ENCODE results near the gene DCBLD1.

The DCBLD1 gene

DNA sequence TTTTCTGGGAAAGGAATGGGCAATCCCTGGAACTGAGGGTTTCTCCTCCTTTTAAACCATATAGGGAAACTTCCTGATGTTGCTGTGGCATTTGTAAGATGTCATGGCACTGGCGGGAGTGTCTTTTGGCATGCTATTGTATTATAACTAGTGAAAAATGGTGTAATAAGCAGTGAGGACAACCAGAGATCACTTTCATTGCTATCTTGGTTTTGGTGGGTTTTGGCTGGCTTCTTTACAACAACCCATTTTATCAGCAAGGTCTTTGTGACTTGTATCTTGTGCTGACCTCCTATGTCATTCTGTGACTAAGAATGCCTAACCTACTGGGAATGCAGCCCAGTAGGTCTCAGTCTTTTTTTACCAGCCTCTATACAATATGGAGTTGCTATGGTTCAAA lies 9.1 kb upstream of the DCBLD1 start:
- no peak for DNase-seq

DNA sequence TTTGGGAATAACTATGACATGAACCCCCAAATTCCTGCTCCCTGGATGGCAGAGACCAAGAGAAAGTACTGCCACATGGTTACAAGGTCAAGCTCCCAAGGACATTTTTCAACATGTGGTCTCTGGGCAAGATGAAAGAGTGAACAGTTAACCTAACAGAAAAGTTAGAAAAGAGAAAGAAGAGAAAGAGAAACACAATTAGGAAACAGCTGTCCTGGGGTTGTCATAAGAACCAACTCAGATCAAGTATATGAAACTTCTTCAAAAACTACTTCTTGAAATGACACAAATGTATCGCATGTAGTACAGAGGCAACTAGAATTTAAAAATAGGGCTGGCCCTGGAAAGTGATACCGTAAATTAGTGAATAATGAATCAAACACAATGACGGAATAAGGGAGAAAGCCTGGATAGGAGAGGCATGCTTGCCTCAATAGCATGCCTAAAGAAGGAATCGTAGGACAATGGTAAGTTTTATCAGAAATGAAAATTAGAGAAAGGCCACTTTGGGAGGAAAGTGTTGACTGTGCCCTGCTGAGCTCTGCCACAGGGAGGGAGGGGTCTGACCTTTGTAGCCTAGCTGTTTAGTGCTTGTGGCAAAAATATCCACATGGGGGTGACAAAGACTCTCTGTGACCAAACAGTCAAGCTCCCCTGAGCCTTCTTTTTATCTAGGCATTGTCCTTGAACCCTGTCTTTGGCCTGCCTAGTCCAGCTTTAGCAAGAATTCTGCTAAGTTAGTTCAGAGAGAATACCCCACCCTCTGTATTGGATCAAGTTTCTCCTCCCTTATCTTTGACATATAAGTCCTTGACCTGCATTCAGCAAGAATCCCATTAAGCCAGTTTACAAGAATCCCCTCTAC lies 4.3 kb upstream of the DCBLD1 start:
- no peak for DNase-seq

DNA sequence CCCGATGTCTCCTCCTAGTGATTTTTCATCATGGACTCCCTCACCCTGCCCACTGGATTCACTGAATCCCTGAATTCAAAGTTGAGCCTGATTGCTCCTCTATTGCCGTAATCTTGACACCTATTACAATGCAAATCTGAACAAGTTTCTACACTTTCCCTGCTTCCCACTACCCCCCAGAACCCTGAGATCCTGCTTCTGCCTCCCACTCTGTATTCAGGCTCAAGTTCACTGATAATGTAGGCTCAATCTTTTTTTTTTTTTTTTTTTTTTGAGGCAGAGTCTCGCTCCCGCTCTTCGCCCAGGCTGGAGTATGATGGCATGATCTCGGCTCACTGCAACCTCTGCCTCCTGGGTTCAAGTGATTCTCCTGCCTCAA lies 3.6 kb upstream of the DCBLD1 start:
- DNase-seq, result no peak

DNA sequence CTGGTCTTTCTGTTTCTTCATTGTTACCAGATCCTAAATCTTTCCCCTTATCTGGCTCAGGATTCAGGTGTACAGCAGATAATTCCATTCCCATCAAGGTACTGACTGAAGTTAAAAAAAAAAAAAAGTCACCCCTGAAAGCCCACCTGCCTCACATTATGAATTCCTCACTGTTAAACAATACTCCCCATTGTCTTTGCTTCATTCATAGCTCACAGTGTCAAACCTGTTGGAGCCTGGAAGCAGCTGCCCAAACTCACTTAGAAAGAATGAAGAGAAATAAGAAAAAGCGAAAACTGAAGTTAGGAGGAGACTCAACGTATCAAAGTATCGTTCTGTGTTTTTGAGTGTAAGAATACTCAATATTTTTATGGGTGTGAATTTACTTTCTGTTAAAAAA lies 1.8 kb upstream of the DCBLD1 start:
- DNase-seq, result no peak

DNA sequence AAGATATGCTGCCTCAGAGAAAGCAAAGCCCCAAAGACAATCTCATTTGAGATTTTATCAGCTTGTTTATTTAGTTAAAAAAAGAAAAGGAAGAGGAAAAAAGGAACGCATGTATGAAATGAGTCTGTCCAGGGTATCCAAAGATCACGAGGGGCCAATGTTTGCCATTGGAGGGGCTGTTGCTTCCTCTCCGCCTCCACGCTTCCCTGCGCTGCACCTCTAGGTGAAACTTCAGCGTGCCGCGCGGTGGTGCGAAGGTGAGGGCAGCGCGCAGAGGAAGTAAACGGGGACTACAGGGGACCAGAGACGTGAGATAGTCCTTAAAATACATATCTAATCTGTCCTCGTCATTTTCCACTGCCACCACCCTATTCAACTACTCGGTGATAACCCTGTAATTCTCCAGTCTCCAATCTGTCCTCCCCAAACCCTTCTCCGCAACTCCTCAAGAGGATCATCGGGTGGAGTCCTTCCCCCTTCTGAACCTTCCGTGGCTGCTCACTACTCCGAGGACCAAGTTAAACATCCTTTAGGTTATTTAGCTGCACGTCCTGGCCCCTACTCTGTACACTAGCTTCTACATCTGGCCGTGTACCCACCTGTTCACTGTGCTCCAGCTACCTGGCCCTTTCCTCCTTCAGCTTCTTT lies 1.1 kb upstream of the DCBLD1 start:
- DNase-seq, result peak in 1 of 2 experiments; percentile 40

DNA sequence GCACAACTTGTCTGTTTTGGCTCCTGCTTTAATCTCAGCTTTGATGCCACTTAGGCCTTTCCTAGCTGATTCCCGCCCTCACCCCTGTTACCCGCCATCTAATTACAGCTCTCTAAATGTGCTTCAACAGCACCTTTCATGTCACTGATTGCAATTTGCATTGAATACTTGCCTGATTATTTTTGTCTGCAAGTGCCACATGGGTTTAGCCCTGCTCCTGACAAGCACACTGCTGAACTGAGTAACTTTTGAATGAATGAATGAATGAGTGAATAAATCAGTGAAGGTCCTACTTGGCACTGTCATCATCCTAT lies 591 bp upstream of the DCBLD1 start:
- DNase-seq, result peak in 1 of 2 experiments; percentile 29

DNA sequence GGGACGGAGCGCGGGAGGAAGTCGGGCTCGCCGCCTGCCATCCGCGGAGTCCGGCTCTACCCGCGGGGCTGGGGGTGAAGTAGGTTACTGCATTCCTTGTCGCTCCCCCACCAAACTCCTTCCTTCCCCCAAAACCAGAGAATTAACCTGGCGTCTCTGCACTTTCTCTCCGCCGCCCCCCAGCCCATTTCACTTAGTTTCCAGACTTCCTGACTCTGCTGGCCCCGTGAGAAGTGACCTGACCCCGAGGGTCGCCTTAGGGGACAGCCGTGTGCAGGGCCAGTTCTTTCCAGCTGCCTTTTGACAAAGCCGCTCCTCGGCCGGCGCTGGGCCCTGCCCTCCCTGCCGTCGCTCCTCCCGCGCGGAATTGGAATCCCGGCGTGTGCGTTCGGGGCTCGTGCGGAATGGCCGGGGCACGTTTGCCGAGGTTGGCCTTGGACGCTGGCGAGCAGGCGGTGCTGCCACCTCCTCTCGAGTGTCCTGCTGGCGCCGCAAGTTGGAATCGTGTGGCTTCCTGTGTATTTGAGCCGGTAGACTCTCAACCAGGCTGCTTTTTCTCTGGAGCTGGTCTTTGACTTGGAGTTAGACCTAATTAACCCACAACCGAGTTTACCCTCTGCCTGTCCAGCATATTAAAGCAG lies 650 bp downstream of the DCBLD1 start:
- DNase-seq, result peak; percentile 41 to 49

DNA sequence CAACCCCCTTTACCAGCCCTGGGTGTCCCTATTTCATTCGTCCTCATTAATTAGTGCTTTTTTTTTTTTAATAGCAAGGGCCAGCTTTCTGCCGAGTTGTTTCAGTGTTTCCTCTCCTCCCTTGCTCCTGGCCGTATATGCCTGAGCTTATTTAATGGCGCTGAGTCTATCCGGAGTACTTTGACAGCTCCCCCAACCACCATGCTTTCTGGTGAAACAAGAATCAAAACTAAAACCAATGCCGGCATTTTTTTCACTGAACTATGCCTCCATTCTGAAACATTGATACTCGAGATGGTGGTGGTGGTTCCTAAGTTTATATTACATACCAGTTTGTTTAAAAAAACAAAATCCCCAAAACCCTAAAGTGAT lies 1.2 kb downstream of the DCBLD1 start:
- DNase-seq, result no peak

DNA sequence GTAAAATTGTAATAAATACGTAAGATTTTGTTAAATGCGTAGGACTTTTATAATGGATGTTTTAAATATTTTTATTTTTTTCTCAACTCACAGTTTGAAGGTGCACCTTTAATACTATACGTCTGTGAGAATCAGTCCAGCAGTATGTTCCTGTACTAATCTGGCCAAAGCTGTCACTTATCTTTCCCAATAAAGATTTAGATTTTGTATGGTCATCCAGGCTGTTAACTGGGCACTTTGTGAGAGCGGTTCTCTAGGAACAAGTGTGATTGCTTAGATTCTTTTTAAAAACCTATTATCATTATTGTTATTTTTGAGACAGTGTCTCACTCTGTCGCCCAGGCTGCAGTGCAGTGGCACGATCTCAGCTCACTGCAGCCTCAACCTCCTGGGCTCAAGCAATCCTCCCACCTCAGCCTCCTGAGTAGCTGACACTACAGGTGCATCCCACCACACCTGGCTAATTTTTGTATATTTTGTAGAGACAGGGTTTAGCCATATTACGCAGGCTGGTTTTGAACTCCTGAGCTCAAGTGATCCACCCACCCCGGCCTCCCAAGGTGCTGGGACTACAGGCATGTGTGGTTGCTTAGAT lies 1.7 kb downstream of the DCBLD1 start:
- no peak for DNase-seq

DNA sequence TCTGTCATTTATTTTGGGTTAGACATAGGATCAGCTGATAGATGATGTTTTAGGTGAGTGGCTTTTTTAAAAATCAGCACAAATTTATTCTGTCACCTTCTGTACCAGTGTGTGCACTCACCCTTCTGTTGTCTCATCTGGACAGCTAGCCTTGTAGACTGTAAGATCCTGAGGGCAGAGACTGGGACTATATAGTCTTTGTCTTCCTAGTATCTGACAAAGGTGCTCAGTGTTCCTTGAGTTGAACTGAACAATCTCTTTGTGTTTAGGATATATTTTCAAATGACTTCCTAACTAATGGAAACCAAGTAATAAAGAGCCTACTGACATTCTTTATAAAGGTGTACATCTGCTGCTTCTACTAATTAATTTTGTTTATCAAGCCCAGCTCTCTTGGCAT lies 3.0 kb downstream of the DCBLD1 start:
- no peak for DNase-seq

DNA sequence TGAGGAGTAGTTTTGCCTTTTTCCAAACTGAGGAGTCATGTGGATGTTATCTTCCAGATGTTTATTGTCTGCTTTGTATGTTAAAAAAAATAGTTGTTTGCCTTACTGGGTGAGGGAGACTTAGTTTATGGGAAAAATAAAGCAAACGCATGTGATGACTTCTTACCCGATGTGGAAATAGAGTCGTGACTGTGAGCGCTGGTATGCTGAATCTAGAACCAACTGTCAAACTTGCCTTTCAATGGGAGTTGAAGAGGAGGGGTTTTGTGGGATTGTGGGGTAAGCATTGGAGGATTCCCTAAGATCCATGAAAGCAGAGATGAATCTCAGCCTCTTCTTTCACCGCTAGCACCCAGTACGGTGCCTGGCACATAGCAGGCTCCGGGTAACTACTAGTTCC lies 5.3 kb downstream of the DCBLD1 start:
- no peak for DNase-seq

DNA sequence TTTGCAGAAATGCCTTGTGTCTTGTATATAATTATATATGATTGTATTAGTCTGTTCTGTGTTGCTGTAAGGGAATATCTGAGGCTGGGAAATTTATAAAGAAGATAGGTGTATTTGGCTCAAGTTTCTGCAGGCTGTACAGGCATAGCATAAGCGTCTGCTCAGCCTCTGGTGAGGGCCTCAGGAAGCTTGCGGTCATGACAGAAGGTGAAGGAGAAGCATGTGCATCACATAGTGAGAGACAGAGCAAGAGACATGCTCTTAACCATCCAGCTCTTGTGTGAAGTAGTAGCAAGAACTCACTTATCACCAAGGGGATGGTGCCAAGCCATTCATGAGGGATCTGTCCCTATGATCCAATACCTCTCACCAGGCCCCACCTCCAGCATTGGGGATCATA lies 6.5 kb downstream of the DCBLD1 start:
- DNase-seq, result no peak

DNA sequence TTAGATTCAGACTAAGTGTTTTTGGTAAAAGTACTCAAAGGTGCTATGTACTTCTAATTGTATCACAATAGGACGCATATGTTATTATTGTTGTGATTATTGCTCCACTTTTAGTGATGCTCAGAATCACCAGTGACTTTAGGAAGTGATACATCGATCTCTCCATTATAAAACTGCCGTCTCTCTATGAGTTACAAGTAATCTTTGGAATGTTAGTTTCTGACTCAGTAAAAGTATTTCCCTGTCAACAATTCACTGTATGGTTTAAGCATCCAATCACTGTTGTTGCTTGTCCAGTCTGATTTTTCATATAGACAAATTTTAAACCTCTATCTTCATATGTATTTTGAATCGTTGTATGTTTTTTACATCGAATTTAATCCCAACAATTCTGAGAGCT lies 9.4 kb downstream of the DCBLD1 start:
- DNase-seq, result no peak

DNA sequence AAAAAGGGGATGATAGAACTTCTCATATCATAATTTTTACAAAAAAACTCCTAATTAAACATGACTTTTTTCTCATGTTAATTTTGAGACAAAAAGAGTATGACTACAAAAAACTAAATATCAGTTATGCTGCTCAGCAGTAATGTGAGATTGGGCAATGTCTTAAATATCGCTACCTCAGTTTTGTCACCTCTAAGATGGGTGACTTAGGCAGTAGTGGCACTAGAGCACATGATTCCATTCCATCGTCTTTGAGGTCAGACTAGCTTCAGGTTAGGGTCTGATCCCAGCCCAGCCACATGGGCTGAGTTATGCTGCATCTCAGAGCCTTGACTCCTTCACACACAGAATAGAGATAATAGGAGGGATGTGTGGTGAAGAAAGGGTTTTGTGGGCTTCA lies 11.0 kb downstream of the DCBLD1 start:
- DNase-seq, result no peak

DNA sequence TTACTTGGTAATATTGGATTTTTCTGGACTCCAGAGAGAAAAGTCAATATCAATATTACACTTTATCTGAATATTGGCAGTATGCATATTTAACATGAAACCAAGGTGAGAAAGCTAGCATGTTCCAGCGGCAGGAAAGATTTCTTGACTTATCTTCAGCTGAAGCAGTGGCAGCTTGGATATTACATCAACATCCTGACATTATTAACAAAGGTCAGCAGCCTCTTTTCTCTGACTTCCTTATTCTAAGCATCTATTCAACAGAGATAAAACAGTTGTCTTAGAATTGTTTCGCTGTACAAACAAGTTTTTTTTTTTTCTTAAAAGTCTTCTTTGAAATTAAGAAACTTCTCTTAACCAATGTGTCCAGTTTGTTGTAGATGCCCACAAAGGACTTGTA lies 11.8 kb downstream of the DCBLD1 start:
- DNase-seq, result no peak

DNA sequence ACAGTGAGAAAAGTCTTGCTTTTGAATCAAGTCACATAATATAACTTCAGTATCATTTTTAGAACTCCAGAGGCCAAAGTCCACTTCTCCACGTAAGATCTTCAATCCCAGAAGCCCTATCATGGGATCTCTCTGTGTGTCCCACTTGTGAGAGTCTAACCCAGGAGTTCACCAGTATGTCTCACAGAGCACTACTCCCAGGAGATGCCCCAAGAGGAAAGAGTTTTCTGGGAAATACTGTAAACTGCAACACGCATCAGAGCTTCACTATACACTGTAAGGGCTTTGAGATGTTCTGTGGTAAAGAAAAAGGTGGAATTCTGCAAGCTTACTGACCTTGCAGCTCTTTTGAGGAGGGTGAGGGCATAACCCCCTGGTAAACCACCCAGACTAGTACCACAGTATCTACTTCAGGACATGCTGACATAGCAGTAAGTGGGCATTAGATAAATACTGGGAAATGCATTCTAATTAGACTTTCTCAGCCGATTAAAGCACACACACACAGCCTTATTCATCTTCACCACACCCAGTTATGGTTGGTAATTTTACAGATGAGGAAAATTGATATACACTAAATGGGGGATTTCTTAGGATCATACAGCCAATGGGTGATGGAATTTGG lies 12.3 kb downstream of the DCBLD1 start:
- no peak for DNase-seq

DNA sequence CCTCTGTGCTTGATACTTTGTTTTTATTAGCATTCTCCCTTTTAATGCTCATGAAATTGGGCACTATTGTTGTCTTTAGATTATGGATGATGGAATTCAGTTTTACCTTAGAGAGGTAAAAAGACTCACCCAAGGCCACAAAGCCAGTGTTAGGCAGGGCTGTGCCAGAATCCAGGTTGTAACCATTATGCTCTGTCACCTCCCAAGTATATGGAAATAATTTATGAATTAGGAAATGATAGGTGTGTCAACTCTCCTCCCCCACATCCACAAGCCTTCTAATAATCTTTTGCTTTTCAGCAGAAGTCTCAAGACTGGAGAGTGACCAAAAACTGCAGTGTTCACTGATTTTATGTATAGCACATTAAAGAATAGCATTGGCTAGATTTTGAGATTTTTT lies 13.0 kb downstream of the DCBLD1 start:
- DNase-seq, result no peak

DNA sequence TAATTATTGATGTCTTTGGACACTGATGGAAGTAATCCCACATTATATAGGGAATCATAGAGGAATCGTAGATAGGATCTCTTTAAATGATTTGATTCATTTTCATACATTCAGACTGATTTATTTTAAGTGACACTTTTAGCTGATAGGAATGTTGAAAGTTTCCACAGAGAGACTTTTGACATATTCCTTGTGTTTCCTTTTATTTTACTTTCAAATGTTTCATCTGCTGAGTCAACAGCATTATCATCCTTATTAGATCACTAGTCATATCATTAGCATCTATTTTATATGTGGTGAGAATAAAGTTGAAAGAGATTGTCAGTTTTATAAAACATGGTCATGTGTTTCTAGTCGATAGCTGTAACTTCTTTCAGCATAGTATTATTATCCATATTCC lies 13.4 kb downstream of the DCBLD1 start:
- DNase-seq, result no peak

DNA sequence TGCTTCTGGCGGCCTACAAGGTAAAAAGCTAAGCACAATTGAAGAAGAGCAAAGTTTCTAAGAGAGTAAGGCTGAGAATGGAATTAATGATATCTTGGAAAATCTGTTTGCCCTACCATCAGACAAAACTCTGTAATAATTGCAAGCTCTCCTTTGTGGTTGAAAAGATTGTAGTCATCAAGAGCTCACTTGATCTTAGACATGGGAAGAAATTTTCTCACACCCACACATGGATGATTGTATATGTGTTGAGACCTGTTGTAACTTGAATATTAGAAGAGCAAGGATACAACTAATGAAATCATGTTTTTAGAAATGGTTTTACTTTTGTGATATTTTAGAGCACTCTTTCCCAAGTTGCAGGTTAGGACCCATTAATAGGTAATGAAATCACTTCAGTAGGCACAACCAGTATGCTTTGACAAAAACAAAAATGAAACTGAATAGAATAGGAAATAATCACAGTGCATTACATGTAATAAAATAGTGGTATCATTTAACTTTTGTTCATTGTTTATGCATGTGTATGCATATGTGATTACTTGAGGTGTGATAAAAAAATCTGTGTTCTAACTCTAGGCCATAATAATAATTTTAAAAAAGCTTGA lies 14.0 kb downstream of the DCBLD1 start:
- DNase-seq, result no peak

DNA sequence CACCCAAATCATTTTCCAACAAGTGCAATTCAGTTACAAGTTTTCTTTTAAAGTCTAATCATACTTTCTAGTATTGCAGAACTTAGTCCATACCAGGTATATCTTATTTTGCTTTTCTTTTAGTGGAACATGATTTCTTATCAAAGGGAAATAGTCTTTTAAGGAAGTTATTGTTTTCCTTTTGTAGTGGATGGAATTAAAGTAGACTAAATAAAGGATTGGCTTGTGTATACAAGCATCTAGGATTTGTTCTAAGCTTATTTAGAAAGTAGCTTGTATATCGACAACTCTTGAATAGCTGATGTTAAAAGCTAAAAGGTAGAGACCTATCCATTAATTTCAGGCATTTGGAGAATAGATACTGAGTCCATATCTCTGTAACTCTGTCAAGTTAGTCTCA lies 14.8 kb downstream of the DCBLD1 start:
- no peak for DNase-seq

DNA sequence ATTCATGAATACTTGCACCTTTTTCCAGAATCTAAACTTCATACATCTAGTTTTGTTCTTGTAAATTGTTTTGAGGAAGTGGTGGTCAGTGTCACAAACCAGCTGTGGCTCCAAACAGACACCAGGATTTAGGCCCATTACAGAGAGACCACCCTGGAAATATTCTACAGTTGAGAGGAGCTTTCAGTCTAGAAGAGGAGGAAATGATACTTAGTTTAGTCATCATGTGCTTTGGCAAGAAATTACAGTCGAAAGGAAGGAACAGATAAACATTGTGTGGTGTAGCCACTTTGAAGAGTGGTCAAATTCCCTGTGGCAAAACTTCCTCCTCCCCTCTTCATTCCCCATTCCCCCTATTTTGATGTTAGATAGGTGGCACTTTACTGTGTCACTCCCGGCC lies 15.7 kb downstream of the DCBLD1 start:
- no peak for DNase-seq

DNA sequence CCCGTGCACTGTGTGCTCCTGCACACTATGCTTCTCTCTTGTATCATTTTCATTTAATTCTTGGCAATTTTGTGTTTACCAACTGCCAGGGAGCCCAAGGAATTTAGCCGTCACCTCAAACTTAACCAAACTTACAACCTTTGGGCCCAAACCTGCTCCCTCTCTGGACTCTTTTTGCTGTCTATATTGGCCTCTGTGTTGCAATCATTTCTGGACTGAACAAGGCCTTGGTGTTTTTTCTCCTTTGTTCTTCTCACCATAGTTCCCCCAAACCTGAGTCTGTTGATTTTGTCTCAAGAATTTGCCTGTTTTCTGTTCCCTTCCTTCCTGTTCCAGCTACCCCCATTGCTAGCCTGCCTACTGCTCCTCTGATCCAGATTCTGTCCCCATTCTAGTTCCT lies 19.2 kb downstream of the DCBLD1 start:
- no peak for DNase-seq

DNA sequence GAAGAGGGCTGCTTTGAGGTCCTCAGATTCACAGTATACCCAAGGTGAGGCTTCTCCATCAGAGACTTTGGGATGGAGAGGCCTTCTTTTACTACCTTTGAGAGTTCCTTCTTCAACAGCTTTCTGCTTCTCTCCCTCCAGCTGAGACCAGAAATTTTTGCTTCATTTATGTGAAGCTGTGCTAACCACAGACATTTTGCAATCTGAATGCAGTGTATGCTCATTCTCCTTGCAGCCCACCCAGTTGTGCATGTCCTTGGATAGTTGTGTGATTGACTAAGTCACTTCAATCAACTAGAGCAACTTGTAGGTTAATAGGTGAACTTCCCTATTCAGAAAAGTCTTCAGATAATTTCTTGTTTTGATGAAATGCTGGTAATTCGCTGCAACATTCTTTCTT lies 20.1 kb downstream of the DCBLD1 start:
- DNase-seq, result no peak
